ENCODE data around the gene TIMP2.
"Not testable (repeated sequence)": the region's sequence is repeated elsewhere in the genome, so short reads cannot be mapped to it uniquely, and the experiment has no call there.

The TIMP2 gene

GRCh38 chr17:78925234-78925633, at the start of gene TIMP2:
Gene TIMP2, minus strand, starts transcription at chr17:78925387. Its CDS starts 299 bp downstream, at chr17:78925088.
- peak; percentile 58 for DNase-seq

GRCh38 chr17:78973792-78974520, 48.8 kb upstream of the TIMP2 start:
- no peak for DNase-seq

GRCh38 chr17:78973196-78973595, 48.0 kb upstream of the TIMP2 start:
- no peak for DNase-seq

GRCh38 chr17:78972507-78973105, 47.4 kb upstream of the TIMP2 start:
- DNase-seq, result no peak

GRCh38 chr17:78971756-78972506, 46.7 kb upstream of the TIMP2 start:
- no peak for DNase-seq

- peak; percentile 79 for DNase-seq
These were observed 45.9 kb upstream of the TIMP2 start for GRCh38 chr17:78970834-78971755.

GRCh38 chr17:78969865-78970264, 44.7 kb upstream of the TIMP2 start:
- DNase-seq, result no peak

- DNase-seq, result no peak
These were observed 42.7 kb upstream of the TIMP2 start for GRCh38 chr17:78967782-78968362.

GRCh38 chr17:78966910-78967600, 41.9 kb upstream of the TIMP2 start:
- no peak for DNase-seq

GRCh38 chr17:78966123-78966813, 41.1 kb upstream of the TIMP2 start:
- no peak for DNase-seq

GRCh38 chr17:78965491-78965924, 40.3 kb upstream of the TIMP2 start:
- no peak for DNase-seq

- DNase-seq, result no peak
These were observed 38.2 kb upstream of the TIMP2 start for GRCh38 chr17:78963378-78963777.

- not testable (repeated sequence) for DNase-seq
These were observed 37.8 kb upstream of the TIMP2 start for GRCh38 chr17:78962984-78963348.

GRCh38 chr17:78962345-78962983, 37.3 kb upstream of the TIMP2 start:
- DNase-seq, result no peak

GRCh38 chr17:78961571-78961970, 36.4 kb upstream of the TIMP2 start:
- DNase-seq, result no peak

- DNase-seq, result no peak
These were observed 35.7 kb upstream of the TIMP2 start for GRCh38 chr17:78960928-78961327.

- DNase-seq, result no peak
These were observed 34.6 kb upstream of the TIMP2 start for GRCh38 chr17:78959803-78960202.

GRCh38 chr17:78958641-78959127, 33.5 kb upstream of the TIMP2 start:
- no peak for DNase-seq

- no peak for DNase-seq
These were observed 31.9 kb upstream of the TIMP2 start for GRCh38 chr17:78957128-78957527.

- no peak for DNase-seq
These were observed 31.1 kb upstream of the TIMP2 start for GRCh38 chr17:78956254-78956653.
